GM13977 (cell line): ENCODE measurements around the gene MUTYH.
A peak's percentile ranks its signal among the peaks of the same experiment; 100 is the strongest.

ENCODE experiments used
- DNase-seq: peaks from one replicate; pipeline ENCODE4 v3.0.0; 2012; ENCODE audit warnings: low spot score
- in situ Hi-C: fragments of 300-500 bp; cut with MboI; formaldehyde crosslinking; loops from one replicate; pipeline ENCODE4 v1.12.0; 2022; ENCODE audit warnings: low sequenced_read_pairs, low pct_unique_long_range_greater_than_20kb, mixed read lengths, inconsistent platforms; ENCODE audit not compliant: unreplicated experiment
- TF ChIP-seq, protein P1 (sequence below): IDR thresholded peaks from 2 replicates; pipeline ENCODE4 v1.5.1; 2012; ENCODE audit warnings: mild to moderate bottlenecking, control low read depth; ENCODE audit not compliant: insufficient read depth; ENCODE audit errors: extremely low read depth, missing control alignments

Gene MUTYH

DNA sequence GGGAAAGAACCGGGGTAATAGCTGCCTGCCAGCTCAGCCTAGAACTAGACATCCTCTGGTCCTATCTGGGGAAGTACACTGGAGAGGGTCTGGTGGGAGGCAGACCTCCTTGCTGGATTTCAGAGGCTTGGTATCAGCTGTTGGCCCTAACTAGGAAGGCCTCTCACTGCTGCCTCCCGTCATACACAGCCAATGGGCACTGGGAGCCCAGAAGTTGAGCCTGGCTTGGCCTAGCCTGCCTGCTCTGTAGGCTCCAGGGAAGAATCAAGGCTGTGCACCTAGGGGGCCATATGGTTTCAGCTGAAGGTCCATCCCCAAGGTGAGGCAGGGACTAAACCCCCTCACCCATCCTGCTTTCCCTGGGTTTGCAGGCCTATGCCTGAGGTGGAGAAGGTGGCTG, 4.3 kb upstream of the MUTYH start:
- no peak for DNase-seq
- in situ Hi-C loops: no loop called here
- TF ChIP-seq, protein P1, sequence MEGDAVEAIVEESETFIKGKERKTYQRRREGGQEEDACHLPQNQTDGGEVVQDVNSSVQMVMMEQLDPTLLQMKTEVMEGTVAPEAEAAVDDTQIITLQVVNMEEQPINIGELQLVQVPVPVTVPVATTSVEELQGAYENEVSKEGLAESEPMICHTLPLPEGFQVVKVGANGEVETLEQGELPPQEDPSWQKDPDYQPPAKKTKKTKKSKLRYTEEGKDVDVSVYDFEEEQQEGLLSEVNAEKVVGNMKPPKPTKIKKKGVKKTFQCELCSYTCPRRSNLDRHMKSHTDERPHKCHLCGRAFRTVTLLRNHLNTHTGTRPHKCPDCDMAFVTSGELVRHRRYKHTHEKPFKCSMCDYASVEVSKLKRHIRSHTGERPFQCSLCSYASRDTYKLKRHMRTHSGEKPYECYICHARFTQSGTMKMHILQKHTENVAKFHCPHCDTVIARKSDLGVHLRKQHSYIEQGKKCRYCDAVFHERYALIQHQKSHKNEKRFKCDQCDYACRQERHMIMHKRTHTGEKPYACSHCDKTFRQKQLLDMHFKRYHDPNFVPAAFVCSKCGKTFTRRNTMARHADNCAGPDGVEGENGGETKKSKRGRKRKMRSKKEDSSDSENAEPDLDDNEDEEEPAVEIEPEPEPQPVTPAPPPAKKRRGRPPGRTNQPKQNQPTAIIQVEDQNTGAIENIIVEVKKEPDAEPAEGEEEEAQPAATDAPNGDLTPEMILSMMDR: no peak

DNA sequence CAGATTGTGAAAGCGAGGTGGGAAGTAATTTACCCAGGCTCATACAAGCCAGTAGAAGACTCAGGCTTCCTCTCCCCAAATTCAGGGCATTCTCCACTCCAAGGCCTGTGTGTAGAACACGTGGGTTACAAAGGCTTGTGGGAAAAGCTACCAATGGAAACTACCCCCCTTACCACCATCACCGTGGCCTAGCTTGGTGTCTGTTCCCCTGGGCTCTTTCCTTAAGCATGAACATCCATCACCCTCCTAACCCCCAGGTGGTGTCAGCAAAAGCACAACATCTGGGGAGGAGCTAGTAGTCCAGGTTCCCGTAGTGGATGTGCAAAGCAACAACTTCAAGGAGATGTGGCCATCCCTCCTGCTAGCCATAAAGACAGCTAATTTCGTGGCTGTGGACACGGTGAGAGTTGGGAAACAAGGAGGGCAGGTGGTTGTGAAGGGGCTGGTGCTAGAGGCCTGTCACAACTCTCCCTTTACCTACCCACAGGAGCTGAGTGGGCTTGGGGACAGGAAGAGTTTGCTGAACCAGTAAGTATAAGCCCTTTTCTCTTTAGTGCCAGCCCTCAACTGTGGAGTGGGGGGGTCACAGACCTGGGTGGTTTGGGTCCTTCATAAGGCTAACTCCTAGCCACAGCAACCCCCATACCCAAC, 701 bp upstream of the MUTYH start:
- DNase-seq: no peak
- in situ Hi-C loops: no loop called here
- TF ChIP-seq, protein P1: no peak

DNA sequence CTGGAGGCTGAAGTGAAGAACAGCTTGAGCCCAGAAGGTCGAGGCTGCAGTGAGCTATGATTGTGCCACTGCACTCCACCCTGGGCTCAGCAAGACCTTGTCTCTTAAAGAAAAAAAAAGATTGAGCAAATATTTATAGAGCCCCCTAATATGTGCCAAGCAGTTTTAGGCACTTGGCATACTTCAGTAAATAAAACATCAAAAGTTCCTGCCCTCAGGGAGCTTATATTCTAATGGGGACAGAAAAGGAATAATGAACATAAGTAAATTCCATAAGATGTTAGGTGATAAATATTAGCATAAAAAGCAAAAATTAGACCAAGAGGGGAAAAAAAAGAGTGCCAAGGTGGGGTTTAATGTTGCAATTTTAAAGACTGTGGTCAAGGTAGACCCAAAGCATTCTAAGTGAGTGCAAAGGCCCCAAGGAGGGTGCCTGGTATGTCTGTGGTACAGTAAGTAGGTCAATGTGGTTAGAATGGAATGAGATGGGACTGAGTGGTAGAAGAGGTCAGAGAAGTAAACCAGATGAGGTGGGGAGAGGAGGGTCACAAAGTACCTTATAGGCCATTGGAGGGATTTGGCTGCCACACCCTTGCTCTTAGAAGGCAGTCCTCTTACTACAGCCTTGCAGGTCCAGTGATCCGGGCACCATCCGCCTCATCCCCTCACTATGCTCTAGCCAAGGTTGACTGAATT, 2.5 kb downstream of the MUTYH start:
- in situ Hi-C loops: no loop called here
- TF ChIP-seq, protein P1: no peak
- no peak for DNase-seq

DNA sequence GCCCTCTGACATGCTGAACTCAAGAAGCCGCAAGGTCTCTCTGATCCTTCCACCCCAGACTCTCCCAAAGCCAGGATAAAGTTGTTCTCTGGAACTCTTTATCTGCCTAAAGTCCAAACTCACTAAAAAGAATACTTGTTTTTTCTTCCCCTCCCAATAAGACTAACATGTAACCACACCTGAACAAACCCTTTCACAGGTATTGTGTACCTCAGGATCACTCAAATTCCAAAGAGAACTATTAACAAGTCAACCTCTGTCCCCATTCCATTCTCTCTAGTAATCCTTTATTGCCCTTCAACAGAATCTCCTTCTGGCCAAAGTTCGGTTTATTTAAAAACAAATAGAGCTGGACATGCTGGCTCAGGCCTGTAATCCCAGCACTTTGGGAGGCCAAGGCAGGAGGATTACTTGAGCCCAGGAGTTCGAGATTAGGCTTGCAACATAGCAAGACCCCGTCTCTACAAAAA, 4.3 kb downstream of the MUTYH start:
- TF ChIP-seq, protein P1: no peak
- in situ Hi-C loops: no loop called here
- DNase-seq: no peak

DNA sequence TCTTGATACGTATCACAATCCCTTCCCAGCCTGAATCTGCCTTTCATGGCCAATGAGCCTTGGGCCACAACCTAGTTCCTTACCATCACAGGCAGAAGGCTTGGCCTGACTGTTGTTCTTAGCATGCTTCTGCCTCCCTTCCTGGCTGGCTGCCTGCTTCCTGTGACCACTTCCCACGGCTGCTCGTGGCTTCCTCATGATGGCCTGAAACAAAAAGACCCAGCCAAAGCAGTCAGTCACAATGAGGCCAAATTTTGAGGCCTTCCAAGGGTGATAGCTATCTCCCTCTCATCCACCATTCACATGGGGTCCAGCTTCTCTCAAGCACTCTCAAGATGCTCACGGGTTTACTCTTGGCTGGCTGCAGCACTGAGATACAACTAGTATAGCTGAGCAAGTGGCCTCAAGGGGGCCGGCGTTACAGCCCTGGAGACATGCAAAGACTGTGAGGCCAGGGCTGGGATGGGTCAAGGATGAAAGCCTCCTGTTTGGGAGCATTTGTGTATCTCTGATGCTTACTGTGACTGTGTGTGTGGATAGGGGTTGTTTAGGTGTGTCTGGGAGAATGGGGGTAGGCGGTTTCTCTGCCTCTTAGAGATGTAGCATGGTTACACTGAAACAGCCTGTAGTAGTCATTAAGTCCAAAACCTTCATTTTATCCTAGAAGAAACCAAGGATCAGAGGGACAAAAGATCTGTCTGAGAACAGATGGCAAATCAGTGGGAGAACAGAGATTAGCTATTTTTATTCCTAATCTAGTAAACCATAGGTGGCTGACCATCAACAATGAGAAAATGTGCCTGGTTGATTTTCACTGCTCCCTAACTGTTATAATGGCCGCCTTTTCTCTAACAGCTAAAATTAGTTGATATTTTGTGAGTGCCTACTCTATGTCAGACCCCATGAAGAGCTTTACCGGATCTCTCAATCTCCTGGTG, 5.7 kb downstream of the MUTYH start:
- in situ Hi-C loops: no loop called here

DNA sequence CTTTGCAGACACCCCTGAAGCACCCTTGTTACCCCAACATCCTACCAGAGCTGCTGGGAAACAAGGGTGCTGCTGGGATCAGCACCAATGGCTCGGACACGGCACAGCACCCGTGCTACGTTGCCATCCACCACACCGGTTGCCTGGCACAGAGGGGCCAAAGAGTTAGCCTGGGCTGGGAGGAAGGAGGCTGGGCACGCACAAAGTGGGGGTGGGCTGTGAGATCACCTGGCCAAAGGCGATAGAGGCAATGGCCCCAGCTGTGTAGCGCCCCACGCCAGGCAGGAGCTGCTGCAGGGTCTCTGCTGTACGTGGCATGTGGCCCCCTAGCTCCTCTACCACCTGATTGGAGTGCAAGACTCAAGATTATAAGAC, 7.9 kb downstream of the MUTYH start:
- TF ChIP-seq, protein P1: no peak
- DNase-seq: peak; percentile 2
- in situ Hi-C loops: no loop called here

More for the DNA sequence above, 5.7 kb downstream of the MUTYH start:
- TF ChIP-seq, protein P1: no peak
- DNase-seq: no peak
